ENCODE data around the gene SP140.
"Not testable (repeated sequence)": the region's sequence is repeated elsewhere in the genome, so short reads cannot be mapped to it uniquely, and the experiment has no call there.

SP140 gene

GRCh38 chr2:230209422-230210051, 16.0 kb upstream of the SP140 start:
- no peaks in the 10 kb centered on the region for H3K27me3 ChIP-seq (ENCODE audit: control insufficient read depth, insufficient read depth, low read length)
- no peaks in the 10 kb centered on the region for H3K36me3 ChIP-seq (ENCODE audit: control insufficient read depth, insufficient read depth, low read length)
- no peaks in the 10 kb centered on the region for H3K9me3 ChIP-seq (ENCODE audit: control insufficient read depth, insufficient read depth, low read length)
- no peaks in the 10 kb centered on the region for H3K4me1 ChIP-seq (ENCODE audit: control insufficient read depth, insufficient read depth, low read length)
- no peak overlapping the region for H3K9ac ChIP-seq (ENCODE audit: low read depth, low read length)
- no peak overlapping the region for H3K4me3 ChIP-seq (ENCODE audit: low read depth, low read length)

GRCh38 chr2:230216489-230216888, 9.0 kb upstream of the SP140 start:
- Histone ChIP-seq H3K9me3 (ENCODE audit: control insufficient read depth, insufficient read depth, low read length) (no peaks in the 10 kb centered on the region), H3K27me3 (ENCODE audit: control insufficient read depth, insufficient read depth, low read length) (no peaks in the 10 kb centered on the region), H3K4me1 (ENCODE audit: control insufficient read depth, insufficient read depth, low read length) (no peaks in the 10 kb centered on the region), H3K9ac (ENCODE audit: low read depth, low read length) (no peak overlapping the region), H3K4me3 (ENCODE audit: low read depth, low read length) (no peak overlapping the region), H3K36me3 (ENCODE audit: control insufficient read depth, insufficient read depth, low read length) (no peaks in the 10 kb centered on the region)

DNA sequence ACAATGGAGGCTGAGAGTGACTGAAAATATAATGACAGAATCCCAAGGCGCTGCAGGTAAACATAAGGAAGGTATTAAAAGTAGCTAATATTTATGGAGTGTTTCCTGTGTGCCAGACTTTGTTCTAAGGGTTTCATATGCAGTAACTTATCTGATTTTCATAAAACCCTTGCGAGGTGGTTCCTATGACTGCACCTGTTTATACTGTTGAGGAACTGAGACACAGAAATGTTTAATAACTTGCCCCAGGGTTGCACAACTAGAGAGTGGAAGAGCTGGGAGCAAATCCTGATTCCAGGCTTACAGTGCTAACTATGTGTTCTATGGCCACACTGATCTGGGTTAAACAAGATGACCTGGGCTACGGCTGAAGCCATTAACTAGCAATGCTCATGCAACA, 8.1 kb upstream of the SP140 start:
- no peak overlapping the region for H3K4me3 ChIP-seq (ENCODE audit: low read depth, low read length)
- H3K27me3 ChIP-seq (ENCODE audit: control insufficient read depth, insufficient read depth, low read length) = no peaks in the 10 kb centered on the region
- no peaks in the 10 kb centered on the region for H3K36me3 ChIP-seq (ENCODE audit: control insufficient read depth, insufficient read depth, low read length)
- no peak overlapping the region for H3K9ac ChIP-seq (ENCODE audit: low read depth, low read length)
- no peaks in the 10 kb centered on the region for H3K4me1 ChIP-seq (ENCODE audit: control insufficient read depth, insufficient read depth, low read length)
- no peaks in the 10 kb centered on the region for H3K9me3 ChIP-seq (ENCODE audit: control insufficient read depth, insufficient read depth, low read length)

GRCh38 chr2:230218421-230218820, 7.1 kb upstream of the SP140 start:
- no peak overlapping the region for H3K9ac ChIP-seq (ENCODE audit: low read depth, low read length)
- no peak overlapping the region for H3K4me3 ChIP-seq (ENCODE audit: low read depth, low read length)
- H3K9me3 ChIP-seq (ENCODE audit: control insufficient read depth, insufficient read depth, low read length) = no peaks in the 10 kb centered on the region

DNA sequence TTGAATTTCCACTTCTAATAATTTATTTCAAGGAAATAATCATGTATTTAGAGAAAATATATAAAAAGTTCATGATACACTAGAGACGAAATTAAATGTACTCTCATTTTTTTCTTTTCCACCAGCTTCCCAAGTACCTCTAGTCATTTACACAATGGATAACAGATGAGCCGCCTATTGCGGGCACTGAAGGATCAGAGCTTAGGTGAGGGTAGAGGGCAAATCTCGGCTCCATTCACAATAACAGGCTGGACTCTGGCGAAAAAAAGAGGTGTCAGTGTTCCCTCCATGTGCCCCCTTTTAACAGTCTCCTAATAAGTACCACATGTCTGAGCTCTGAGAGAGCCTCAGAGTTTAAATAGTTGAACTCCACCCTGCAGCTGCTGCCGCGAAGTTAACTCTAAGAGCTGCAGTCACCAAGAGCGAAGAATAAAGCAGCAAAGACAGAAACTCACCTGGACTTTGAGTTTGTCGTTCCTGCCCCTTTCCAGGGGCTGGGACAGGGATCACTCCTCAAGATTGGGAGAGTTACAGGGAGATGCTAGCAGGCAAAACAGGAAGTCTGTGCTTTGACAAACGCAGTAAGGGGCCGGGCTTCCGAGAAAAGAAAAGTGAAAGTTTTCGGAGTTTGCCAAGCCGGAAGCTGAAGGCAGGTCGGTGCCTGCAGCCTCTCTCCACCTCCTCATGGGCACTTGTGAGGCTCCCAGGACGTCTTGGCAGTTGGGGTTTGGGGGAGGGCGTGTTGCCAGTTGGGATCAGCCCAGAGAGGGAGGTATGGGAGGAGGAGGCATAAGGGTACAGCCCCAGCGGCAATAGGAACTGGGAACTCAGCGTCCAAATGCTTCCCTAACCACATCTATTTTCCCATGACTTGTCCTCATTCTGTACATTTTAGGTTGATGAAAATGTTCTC, 5.9 kb upstream of the SP140 start, which contains the start of gene SP110:
TSS of gene SP110 (minus strand) at position 566 of the 913 bp plus-strand sequence. CDS start 3,057 bp downstream, outside the sequence.
- peak within 1 kb of the TSS; percentile 82 for H3K9ac ChIP-seq (ENCODE audit: low read depth, low read length)
- no peaks in the 10 kb centered on the region for H3K9me3 ChIP-seq (ENCODE audit: control insufficient read depth, insufficient read depth, low read length)
- H3K4me3 ChIP-seq (ENCODE audit: low read depth, low read length) = peak within 1 kb of the TSS; percentile 68
- no peaks in the 10 kb centered on the region for H3K36me3 ChIP-seq (ENCODE audit: control insufficient read depth, insufficient read depth, low read length)
- no peaks in the 10 kb centered on the region for H3K27me3 ChIP-seq (ENCODE audit: control insufficient read depth, insufficient read depth, low read length)
- H3K4me1 ChIP-seq (ENCODE audit: control insufficient read depth, insufficient read depth, low read length) = no peaks in the 10 kb centered on the region

More at GRCh38 chr2:230218421-230218820, 7.1 kb upstream of the SP140 start:
- no peaks in the 10 kb centered on the region for H3K36me3 ChIP-seq (ENCODE audit: control insufficient read depth, insufficient read depth, low read length)
- no peaks in the 10 kb centered on the region for H3K4me1 ChIP-seq (ENCODE audit: control insufficient read depth, insufficient read depth, low read length)
- H3K27me3 ChIP-seq (ENCODE audit: control insufficient read depth, insufficient read depth, low read length) = no peaks in the 10 kb centered on the region

DNA sequence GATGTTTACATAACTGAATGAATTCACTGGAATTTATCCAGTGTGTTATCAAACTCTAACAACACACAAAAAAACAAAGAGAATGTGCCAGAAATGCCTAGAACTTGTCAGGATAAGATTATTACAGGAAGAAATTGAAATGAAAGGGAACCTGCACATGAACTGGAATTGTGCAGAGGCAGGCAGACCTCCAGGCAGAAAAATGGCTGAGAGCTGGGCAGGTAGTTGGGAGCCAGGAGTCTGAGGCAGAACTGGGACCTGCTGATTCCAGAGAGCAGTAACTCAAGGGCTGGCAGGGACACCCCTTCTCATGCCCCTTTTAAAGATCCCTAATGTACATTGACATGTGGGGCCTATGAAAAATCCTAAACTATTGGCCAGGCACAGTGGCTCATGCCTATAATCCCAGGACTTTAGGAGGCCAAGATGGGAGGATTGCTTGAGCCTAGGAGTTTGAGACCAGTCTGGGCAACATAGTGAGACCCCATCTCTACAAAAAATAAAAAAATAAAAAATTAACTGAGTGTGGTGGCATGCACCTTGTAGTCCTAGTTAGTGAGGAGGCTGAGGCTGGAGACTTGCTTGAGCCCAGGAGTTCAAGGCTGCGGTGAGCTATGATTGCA, 5.1 kb upstream of the SP140 start:
- H3K4me1 ChIP-seq (ENCODE audit: control insufficient read depth, insufficient read depth, low read length) = no peaks in the 10 kb centered on the region
- H3K36me3 ChIP-seq (ENCODE audit: control insufficient read depth, insufficient read depth, low read length) = no peaks in the 10 kb centered on the region
- peak overlapping the region; percentile 82 for H3K9ac ChIP-seq (ENCODE audit: low read depth, low read length)
- no peaks in the 10 kb centered on the region for H3K9me3 ChIP-seq (ENCODE audit: control insufficient read depth, insufficient read depth, low read length)
- H3K27me3 ChIP-seq (ENCODE audit: control insufficient read depth, insufficient read depth, low read length) = no peaks in the 10 kb centered on the region
- H3K4me3 ChIP-seq (ENCODE audit: low read depth, low read length) = peak overlapping the region; percentile 68

DNA sequence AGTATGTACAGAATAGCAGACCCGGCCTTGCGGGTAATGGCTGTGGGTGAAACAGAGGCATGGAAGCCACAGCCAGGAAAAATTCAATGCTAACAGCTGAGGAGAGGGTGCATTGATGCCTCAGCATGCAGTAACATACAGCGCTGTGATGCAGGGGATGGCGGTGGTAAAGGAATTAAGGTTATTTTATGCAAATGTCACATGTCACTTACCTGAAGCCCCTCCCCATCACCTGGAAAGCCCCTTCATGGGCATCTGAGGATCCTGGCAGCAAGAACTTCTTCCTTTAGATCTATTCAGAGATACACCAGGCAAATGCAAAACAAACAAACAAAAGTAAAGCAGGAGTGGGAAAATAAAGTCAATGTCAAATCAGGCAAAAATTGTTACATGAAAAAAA, 4.0 kb upstream of the SP140 start:
- H3K27me3 ChIP-seq (ENCODE audit: control insufficient read depth, insufficient read depth, low read length) = no peaks in the 10 kb centered on the region
- H3K9me3 ChIP-seq (ENCODE audit: control insufficient read depth, insufficient read depth, low read length) = no peaks in the 10 kb centered on the region
- H3K36me3 ChIP-seq (ENCODE audit: control insufficient read depth, insufficient read depth, low read length) = no peaks in the 10 kb centered on the region
- no peak overlapping the region for H3K9ac ChIP-seq (ENCODE audit: low read depth, low read length)
- no peak overlapping the region for H3K4me3 ChIP-seq (ENCODE audit: low read depth, low read length)
- no peaks in the 10 kb centered on the region for H3K4me1 ChIP-seq (ENCODE audit: control insufficient read depth, insufficient read depth, low read length)

- H3K27me3 ChIP-seq (ENCODE audit: control insufficient read depth, insufficient read depth, low read length) = not testable (repeated sequence)
These were observed 2.7 kb upstream of the SP140 start for GRCh38 chr2:230222829-230223228.

GRCh38 chr2:230224458-230224857, 1.1 kb upstream of the SP140 start:
- H3K27me3 ChIP-seq (ENCODE audit: control insufficient read depth, insufficient read depth, low read length) = no peaks in the 10 kb centered on the region
- H3K4me3 ChIP-seq (ENCODE audit: low read depth, low read length) = no peak overlapping the region
- H3K4me1 ChIP-seq (ENCODE audit: control insufficient read depth, insufficient read depth, low read length) = no peaks in the 10 kb centered on the region
- no peak overlapping the region for H3K9ac ChIP-seq (ENCODE audit: low read depth, low read length)
- no peaks in the 10 kb centered on the region for H3K9me3 ChIP-seq (ENCODE audit: control insufficient read depth, insufficient read depth, low read length)
- H3K36me3 ChIP-seq (ENCODE audit: control insufficient read depth, insufficient read depth, low read length) = no peaks in the 10 kb centered on the region

More at GRCh38 chr2:230222829-230223228, 2.7 kb upstream of the SP140 start:
- not testable (repeated sequence) for H3K9ac ChIP-seq (ENCODE audit: low read depth, low read length); H3K4me1 ChIP-seq (ENCODE audit: control insufficient read depth, insufficient read depth, low read length); H3K9me3 ChIP-seq (ENCODE audit: control insufficient read depth, insufficient read depth, low read length); H3K4me3 ChIP-seq (ENCODE audit: low read depth, low read length); H3K36me3 ChIP-seq (ENCODE audit: control insufficient read depth, insufficient read depth, low read length)

GRCh38 chr2:230226051-230226551, 565 bp downstream of the SP140 start:
- H3K27me3 ChIP-seq (ENCODE audit: control insufficient read depth, insufficient read depth, low read length) = no peaks in the 10 kb centered on the region
- H3K9me3 ChIP-seq (ENCODE audit: control insufficient read depth, insufficient read depth, low read length) = no peaks in the 10 kb centered on the region
- no peak overlapping the region for H3K4me3 ChIP-seq (ENCODE audit: low read depth, low read length)
- no peak overlapping the region for H3K9ac ChIP-seq (ENCODE audit: low read depth, low read length)
- no peaks in the 10 kb centered on the region for H3K36me3 ChIP-seq (ENCODE audit: control insufficient read depth, insufficient read depth, low read length)
- peaks cover 4% of the 10 kb centered on the region for H3K4me1 ChIP-seq (ENCODE audit: control insufficient read depth, insufficient read depth, low read length)

DNA sequence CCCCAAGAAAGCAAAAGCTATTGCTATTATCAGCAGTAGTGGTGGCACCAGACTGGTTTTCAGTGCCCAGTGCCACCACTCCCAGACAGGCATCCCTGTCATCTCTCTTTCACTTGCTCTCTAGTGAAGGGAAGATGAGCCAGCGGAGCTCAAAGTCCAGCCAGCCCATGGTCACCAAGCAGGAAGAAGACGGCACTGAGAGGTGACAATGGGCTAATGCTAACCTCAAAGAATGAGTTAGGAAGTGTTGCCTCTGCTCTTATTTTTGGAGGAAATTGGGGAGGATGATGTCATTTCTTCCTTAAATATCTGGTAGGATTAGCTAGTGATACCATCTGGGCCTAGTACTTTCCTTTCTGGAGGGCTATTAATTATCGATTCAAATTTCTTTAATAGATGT, 1.7 kb downstream of the SP140 start:
- Histone ChIP-seq H3K36me3 (ENCODE audit: control insufficient read depth, insufficient read depth, low read length) (no peaks in the 10 kb centered on the region), H3K9ac (ENCODE audit: low read depth, low read length) (no peak overlapping the region), H3K27me3 (ENCODE audit: control insufficient read depth, insufficient read depth, low read length) (no peaks in the 10 kb centered on the region), H3K9me3 (ENCODE audit: control insufficient read depth, insufficient read depth, low read length) (no peaks in the 10 kb centered on the region), H3K4me3 (ENCODE audit: low read depth, low read length) (no peak overlapping the region), H3K4me1 (ENCODE audit: control insufficient read depth, insufficient read depth, low read length) (peaks cover 4% of the 10 kb centered on the region)
